ENCODE measurements around the gene TRAPPC12.

GRCh38 chr2:3450385-3451010, 71.0 kb downstream of the TRAPPC12 start:
- TF ChIP-seq MXI1 (conservative IDR thresholded peaks at IDR 0.05; ENCODE audit: poor library complexity, severe bottlenecking) (no peak), CTCF (IDR thresholded peaks at IDR 0.05; ENCODE audit: poor library complexity, severe bottlenecking) (no peak)
